Stimulated activated CD4-positive, alpha-beta T cell treated with anti-CD3 and anti-CD28 coated beads, Interleukin-2, amount 100 ng/mL, for 48 hours (primary cell): ENCODE measurements around the gene DNAJC30.
"Not testable (repeated sequence)": the region's sequence is repeated elsewhere in the genome, so short reads cannot be mapped to it uniquely, and the experiment has no call there.

Source experiments
- DNase-seq, 2 donors: peaks; one replicate each; pipeline ENCODE4 v3.0.0-alpha.2; 2020

DNAJC30 gene

GRCh38 chr7:73683056-73683787 is at the start of gene DNAJC30, which contains the start of gene BUD23:
Gene DNAJC30 (minus strand): TSS chr7:73683453. CDS start chr7:73683423, 30 bp downstream.
Gene BUD23 (plus strand): TSS chr7:73683597. CDS start chr7:73683626, 29 bp downstream.
- peak; percentile 94 for DNase-seq

GRCh38 chr7:73732397-73732796 is 49.1 kb upstream of the DNAJC30 start:
- no peak for DNase-seq

- DNase-seq = no peak
These were observed 47.2 kb upstream of the DNAJC30 start for GRCh38 chr7:73730485-73730884.

GRCh38 chr7:73728551-73728950 is 45.3 kb upstream of the DNAJC30 start:
- no peak for DNase-seq

GRCh38 chr7:73727952-73728351 is 44.7 kb upstream of the DNAJC30 start:
- no peak for DNase-seq

- no peak for DNase-seq
These were observed 42.8 kb upstream of the DNAJC30 start for GRCh38 chr7:73726083-73726466.

GRCh38 chr7:73723813-73724212 is 40.6 kb upstream of the DNAJC30 start:
- DNase-seq = no peak

- DNase-seq = no peak
These were observed 39.5 kb upstream of the DNAJC30 start for GRCh38 chr7:73722785-73723184.

GRCh38 chr7:73722182-73722581 is 38.9 kb upstream of the DNAJC30 start:
- not testable (repeated sequence) for DNase-seq

GRCh38 chr7:73721377-73721817 is 38.1 kb upstream of the DNAJC30 start:
- no peak for DNase-seq

- not testable (repeated sequence) for DNase-seq
These were observed 37.2 kb upstream of the DNAJC30 start for GRCh38 chr7:73720443-73720842.

- no peak for DNase-seq
These were observed 36.5 kb upstream of the DNAJC30 start for GRCh38 chr7:73719806-73720169.

- DNase-seq = peak; percentile 62 to 67
These were observed 35.9 kb upstream of the DNAJC30 start, which contains the start of gene STX1A for GRCh38 chr7:73718905-73719805. Gene STX1A (minus strand): TSS chr7:73719669. CDS start chr7:73719631, 38 bp downstream.

- no peak for DNase-seq
These were observed 35.2 kb upstream of the DNAJC30 start for GRCh38 chr7:73718438-73718881.

- DNase-seq = peak; percentile 58 to 69
These were observed 34.7 kb upstream of the DNAJC30 start for GRCh38 chr7:73717991-73718405.

- no peak for DNase-seq
These were observed 34.0 kb upstream of the DNAJC30 start for GRCh38 chr7:73717025-73717807.

- no peak for DNase-seq
These were observed 33.2 kb upstream of the DNAJC30 start for GRCh38 chr7:73716318-73716890.

- peak; percentile 60 to 62 for DNase-seq
These were observed 32.5 kb upstream of the DNAJC30 start for GRCh38 chr7:73715648-73716317.

GRCh38 chr7:73713319-73713718 is 30.1 kb upstream of the DNAJC30 start:
- DNase-seq = not testable (repeated sequence)

GRCh38 chr7:73712773-73713172 is 29.5 kb upstream of the DNAJC30 start:
- DNase-seq = no peak

GRCh38 chr7:73708961-73709549 is 25.8 kb upstream of the DNAJC30 start:
- no peak for DNase-seq
